GM19043 (cell line): ENCODE data around the gene IL24.

Experiments
- ATAC-seq: cut with Tn5 transposase; IDR thresholded peaks from one replicate; pipeline ENCODE4 v1.9.1; 2021; ENCODE audit warnings: low read depth; ENCODE audit not compliant: unreplicated experiment

Gene IL24

DNA sequence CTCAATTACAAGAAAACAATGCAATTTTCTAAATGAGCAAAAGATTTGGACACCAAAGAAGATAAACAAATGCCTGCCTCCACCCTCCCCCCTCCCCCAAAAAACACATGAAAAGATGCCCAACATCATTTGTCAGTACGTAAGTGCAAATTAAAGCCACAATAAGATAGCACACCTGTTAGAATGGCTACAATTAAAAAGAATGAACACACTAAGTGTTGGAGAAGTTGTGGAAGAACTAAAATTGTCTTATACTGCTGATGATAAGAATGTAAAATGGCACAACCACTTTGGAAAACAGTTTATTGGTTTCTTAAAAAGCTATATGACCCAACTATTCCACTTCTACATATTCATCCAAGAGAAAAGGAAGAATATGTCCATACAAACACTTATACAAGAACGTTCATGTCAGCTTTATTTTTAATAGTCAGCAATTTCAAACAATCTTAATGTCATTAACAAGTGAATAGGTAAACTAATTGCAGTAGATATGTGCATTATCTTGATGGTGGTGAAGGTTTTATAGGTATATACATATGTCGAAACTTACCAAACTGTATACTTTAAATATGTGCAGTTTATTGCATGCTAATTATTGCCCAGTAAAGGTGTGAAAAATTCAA lies 21.4 kb upstream of the IL24 start:
- ATAC-seq: no peak

DNA sequence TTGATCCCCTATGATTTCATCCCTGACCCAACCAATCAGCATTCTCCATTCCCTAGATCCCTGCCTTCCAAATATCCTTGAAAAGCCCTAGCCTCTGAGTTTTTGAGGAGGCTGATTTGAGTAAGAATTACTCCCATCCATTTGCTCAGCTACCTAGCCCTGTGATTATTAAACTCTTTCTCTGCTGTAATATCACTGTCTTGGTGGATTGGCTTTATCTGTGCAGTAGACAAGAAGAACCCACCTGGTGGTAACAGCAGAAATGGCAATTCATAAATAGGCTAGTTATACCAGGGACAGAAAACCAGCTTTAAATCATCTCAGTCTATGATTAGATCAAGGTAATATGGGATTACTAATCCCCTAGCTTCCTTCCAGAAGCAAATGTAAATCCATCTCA lies 18.8 kb upstream of the IL24 start:
- ATAC-seq: no peak

GRCh38 chr1:206880314-206880713 lies 16.9 kb upstream of the IL24 start:
- no peak for ATAC-seq

DNA sequence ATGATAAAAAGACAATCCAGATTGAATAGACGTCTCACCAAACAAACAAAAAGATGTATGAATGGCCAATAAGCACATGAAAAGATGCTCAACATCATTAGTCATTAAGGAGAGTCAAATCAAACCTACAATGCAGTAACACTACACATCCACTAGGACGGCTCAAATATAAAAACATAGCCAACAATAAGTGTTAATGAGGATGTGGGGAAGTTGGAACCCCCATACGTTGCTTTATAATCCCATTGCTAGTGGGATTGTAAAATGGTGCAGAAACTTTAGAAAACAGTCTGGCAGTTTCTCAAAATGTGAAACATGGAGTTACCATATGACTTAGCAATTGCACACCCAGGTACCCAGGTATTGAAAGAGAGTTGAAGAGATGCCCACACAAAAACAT lies 14.7 kb upstream of the IL24 start:
- ATAC-seq: no peak

- ATAC-seq: no peak
These were observed 14.1 kb upstream of the IL24 start for GRCh38 chr1:206883160-206883559.

DNA sequence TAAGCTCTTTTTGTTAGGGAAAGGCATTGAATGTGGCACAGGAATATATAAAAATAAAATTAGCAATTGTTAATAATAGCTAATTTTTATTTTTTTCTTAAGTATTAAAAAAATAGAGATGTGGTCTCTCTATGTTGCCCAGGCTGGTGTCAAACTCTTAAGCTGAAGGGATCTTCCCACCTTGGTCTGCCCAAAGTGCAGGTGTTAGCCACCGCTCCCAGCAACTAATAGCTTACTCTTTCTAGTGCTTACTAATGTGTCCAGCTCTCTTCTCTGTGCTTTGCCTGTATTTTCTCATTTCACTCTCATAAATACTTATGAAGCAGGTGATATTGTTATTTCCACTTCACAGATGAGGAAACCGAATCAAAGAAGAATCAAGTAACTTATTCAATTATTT lies 13.4 kb upstream of the IL24 start:
- no peak for ATAC-seq

DNA sequence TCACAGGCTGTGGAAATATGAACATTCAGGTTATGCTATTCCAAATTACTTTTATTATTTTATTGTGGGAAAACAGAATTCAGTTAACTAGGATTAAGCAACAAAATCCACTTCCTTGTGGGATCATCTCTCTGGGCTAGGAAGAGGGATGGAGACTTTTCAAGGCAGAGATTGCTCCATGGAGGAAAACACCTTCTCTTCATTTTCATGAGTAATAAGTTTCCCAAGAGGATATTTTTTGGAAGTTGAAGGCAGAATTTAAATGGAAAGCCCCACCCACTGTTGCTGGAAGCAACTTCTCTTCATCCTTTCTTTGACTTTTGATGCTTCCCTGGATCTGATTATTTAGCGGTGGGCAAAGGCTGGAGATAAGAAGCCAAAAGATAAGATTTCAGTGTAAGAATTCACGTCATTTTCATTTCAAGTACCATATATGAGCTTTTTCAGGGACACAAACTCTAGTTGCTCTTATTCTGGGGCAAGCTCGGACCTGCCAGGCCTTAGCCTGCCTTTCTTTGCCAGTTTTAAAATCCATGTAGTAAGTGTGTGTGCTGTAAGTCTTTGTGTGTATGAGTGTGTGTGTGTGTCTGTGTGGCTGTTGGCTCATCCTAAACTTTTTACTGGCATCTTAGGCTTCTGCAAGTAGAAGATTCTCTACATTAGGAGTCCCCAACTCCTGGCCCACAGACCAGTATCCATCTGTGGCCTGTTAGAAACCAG lies 11.7 kb upstream of the IL24 start:
- no peak for ATAC-seq

DNA sequence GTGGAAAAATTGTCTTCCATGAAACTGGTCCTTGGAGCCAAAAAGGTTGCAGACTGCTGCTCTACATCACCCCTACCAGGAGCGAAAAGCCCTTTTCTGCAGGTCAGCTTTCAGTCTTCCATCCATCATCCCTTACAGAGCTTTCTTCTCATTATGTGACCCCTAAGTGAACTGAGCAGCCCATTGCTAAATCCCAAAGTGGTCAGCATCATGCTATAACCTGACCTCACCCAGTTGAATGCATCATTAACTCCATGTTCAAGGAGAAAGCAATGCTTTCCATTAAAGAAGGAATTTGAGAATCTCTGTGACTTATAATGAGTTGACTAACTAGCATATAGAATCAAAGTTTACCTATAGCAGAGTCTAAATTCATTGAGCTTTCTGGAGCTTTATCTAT lies 10.4 kb upstream of the IL24 start:
- ATAC-seq: no peak

- no peak for ATAC-seq
These were observed 9.5 kb upstream of the IL24 start for GRCh38 chr1:206887701-206888100.

DNA sequence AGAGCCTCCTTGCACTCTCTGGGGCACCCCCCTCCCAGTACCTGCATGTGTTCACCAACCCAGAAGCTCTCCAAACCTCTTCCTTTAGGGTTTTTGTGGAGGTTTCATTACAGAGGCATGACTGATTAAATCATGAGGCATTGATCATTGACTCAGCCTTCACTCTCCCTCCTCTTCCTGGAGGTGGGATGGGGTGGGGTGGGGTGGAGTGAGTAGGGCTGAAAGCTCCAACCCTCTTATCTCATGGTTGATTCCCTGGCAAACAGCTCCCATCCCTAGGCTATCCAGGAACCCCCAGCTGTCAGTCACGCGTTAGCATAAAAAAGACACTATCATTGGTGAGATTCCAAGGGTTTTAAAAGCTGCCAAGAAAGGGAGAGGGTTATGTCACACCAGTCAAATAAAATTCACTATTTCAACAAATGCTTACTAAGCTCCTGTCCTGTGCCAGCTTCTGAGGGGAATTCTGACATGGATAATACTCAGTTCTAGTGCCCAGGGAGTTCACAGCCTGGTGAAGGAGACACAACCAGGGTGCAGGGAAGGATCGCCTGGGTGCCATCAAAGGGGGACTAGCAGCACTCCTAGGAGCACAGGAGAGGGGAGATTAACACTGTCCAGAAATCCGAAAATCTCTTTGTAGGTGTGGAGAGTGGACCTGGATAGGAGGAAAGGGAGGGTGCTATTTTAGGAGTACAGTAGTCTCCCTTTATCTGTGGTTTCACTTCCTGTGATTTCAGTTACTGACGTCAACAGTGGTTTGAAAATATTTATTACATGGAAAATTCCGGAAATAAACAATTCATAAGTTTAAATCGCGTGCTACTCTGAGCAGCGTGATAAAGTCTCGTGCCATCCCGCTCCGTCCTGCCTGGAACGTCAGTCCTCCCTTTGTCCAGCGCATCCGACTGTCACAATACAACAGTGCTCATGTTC lies 6.8 kb upstream of the IL24 start:
- ATAC-seq: no peak

GRCh38 chr1:206891412-206891811 lies 5.8 kb upstream of the IL24 start:
- no peak for ATAC-seq

GRCh38 chr1:206892351-206892984 lies 4.8 kb upstream of the IL24 start:
- ATAC-seq: no peak

GRCh38 chr1:206893380-206893779 lies 3.9 kb upstream of the IL24 start:
- no peak for ATAC-seq

DNA sequence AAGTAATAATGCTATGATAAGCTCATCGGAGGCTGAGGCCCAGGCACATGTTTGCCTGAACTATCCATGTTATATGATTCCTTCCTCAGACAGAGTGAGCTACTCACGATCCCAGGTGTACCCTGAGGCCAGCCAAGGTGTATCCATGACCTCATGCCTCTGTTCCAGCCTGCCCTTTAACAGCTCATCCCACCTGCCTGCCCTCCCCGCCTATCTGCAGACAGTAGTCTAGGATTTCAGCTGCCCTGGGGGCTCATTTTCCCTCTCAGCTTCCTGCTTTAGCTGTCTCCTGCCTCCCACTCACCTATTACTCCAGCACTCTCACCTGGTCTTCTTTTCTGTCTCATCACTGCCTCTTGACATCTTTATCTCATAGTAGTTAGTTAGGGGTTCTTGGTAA lies 1.9 kb upstream of the IL24 start:
- no peak for ATAC-seq

DNA sequence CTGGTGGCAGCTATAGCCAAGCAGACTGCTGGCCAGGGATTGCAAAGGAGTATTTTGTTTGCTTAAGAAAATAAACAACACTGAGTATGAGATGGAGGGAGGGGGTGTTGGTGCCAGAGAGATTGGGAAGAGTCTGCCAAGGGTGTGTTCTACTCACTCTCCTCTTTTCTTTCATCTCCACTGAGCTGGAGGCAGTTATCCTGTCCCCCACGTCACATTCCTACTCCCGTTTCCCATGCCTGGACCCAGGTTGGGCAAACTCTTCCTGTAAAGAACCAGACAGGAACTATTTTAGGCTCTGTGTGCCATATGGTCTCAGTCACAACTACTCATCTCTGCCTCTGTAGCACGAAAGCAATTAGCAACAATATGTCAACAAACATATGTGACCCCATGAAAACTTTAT lies 1.4 kb upstream of the IL24 start:
- ATAC-seq: no peak

GRCh38 chr1:206896261-206896660 lies 982 bp upstream of the IL24 start:
- ATAC-seq: no peak

DNA sequence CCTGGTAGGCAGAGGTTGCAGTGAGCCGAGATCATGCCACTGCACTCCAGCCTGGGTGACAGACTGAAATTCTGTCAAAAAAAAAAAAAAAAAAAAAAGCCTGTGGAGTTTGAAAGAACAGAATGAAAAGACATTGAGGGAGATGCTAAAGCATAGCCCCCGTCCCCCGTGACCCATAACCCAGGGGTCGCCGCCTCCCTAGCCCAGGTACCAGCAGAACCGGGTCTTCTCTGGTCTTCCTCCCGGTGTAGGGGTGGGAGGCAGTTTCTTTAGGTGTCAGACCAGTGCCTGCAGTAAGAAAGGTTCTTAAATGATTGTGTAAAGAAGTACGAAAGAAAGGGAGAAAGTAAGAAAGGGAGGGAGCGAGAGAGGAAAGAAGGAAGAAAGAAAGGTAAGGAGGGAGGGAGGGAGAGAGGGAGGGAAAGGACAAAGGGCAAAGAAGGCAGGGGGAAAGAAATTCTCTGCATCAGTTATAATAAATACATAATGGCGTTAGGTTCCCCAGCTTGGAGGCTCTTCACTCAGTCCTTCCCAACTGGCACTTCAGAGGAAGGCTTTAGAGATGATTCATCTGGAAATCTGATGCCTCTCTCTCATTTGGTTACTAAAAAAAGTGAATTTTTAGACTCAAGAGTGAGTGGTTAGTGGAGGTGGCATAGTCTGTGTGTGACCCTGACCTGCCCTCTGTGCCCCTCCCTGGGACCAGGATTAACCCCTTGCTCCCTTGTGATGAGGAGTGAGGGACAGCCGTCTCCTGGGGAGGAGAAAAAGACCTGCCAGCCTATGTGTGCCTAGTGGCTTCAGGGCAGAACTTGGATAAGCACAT lies 1.1 kb downstream of the IL24 start:
- ATAC-seq: no peak

DNA sequence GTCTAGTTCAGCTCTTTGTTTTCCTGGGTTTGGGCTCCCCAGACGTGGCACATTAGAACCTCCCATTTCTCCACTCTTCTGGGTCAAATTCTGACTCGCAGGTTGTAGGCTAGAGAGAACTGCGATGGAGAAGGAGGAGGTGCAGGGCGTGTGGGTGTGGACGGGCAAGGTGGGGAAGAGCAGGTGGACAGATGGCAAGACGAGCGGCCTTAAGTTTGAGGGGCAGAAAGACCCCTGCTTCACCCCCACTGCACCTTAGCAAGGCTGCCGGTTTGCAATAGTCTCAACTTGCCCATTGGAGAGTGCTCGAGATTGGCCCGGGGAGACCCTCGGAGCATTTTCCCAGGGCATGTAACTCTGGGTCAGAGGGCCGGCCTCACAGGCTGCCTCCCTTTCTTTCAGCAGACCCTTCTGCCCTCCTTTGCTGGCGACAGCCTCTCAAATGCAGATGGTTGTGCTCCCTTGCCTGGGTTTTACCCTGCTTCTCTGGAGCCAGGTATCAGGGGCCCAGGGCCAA lies 1.7 kb downstream of the IL24 start:
- no peak for ATAC-seq

GRCh38 chr1:206899717-206900116 lies 2.5 kb downstream of the IL24 start:
- ATAC-seq: no peak

DNA sequence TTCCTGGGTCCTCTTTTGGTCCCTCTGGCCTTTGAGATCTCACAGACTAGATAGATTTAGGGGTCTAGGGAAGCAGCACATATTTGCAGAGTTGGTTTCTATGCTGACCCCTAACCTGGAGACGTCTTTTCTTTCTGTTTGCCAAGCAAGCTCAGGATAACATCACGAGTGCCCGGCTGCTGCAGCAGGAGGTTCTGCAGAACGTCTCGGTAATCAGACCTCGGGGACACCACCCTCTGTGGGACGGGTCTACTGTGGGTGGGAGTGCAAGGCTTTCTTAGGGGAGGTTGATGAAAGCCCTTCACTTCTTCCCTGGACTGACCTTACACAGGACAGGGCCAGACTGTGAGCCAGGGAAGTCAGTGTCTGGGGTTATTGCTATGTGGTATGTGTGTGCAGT lies 2.9 kb downstream of the IL24 start:
- ATAC-seq: no peak
